Activated CD4-positive, alpha-beta T cell treated with anti-CD3 and anti-CD28 coated beads for 1 hour (primary cell): ENCODE measurements around the gene CMTM6.
"Not testable (repeated sequence)": the region's sequence is repeated elsewhere in the genome, so short reads cannot be mapped to it uniquely, and the experiment has no call there.

ENCODE experiments used
- DNase-seq: peaks from one replicate; pipeline ENCODE4 v3.0.0-alpha.2; 2020

The CMTM6 gene

DNA sequence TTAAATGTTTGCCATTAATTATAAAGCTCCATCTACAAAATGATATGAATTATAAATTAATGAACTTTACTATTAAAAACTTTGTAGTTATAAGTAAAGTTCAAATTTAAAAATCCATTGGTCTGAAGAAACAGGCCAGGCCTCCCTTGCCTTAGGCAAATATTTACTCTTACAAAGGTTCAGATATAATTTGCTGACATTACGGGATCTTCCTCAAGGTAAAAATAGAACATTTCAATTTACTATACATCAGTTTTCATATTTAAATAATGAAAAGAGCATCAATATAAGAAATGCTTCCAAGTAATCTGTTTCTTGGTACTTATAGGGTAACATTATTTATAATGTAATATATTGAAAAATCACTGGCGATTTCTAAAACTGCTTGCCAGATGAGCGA is 3.7 kb downstream of the CMTM6 start:
- DNase-seq = no peak

- DNase-seq = no peak
These were observed 4.4 kb downstream of the CMTM6 start for GRCh38 chr3:32498252-32498651.

- DNase-seq = no peak
These were observed 7.0 kb downstream of the CMTM6 start for GRCh38 chr3:32495609-32496008.

DNA sequence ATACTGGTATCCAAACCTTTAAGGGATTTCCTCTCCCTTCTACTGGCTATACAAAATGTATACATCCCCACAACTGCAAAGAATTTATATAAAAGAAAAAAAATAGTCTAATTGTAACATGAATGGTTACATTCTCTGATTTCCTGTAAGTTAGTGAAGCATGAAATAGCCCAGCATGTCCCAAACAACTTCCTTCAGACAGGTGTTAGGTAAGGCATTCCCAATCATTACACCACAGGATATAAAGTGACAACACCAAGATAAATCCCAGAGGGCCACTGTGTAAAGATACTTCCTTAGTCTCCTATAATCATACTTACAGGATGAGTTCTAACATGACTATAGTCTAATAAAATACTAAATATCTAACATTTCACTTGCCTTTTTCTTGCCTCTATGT is 7.6 kb downstream of the CMTM6 start:
- no peak for DNase-seq

- DNase-seq = no peak
These were observed 8.9 kb downstream of the CMTM6 start for GRCh38 chr3:32493437-32494414.

- DNase-seq = no peak
These were observed 9.8 kb downstream of the CMTM6 start for GRCh38 chr3:32492684-32493436.

GRCh38 chr3:32488474-32489008 is 14.1 kb downstream of the CMTM6 start:
- no peak for DNase-seq

DNA sequence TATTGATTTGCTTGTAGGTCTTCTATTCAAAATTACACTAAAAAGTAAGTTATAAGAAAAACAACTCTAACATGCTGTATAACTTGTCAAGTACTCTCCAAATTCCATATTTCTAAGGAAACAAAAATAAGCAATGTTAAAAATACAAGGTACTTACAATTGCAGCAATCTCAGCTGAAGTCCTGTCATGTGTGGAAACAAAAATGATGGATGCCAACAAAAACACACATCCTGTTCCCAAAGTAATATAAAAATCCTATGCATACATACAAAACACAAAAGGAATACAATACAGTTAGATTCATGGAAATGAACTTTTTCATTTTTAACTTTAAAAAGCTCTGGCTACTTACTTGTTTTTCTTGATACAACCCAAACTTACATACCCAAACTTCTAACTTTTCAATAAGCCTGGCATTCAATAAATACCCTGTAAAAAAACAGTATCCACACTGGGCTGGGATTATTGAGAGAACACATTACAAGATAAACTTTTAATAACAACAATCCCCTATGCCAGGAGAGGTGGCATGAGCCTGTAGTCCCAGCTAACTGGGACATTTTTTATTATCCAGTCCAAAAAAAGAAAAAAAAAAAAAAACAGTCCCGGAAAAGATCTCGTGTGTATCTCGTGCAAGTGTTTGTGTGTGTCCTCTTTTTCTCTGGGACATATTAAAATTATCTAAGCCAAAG is 14.7 kb downstream of the CMTM6 start:
- no peak for DNase-seq

DNA sequence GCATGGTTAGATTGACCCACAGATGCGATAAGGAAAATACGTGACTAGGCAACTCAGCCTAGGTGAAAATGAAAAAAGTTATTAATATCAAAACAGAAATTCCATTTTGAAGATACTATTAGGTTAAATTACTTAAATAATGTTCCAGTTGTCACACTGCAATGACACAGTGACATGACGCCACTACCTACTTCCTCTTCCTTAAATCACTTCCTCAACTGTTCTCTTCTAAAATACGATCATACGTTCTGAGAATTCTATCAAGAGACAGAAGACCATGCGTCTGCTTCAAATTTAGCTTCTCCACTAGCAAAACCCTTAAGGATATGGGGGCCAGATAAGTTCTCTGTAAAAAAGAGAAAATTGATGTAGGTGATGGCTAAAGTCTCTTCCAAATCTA is 18.2 kb downstream of the CMTM6 start:
- DNase-seq = no peak

- DNase-seq = no peak
These were observed 18.9 kb downstream of the CMTM6 start for GRCh38 chr3:32483772-32484171.

GRCh38 chr3:32482693-32483092 is 20.0 kb downstream of the CMTM6 start:
- no peak for DNase-seq

- DNase-seq = no peak
These were observed 20.6 kb downstream of the CMTM6 start for GRCh38 chr3:32481791-32482631.

GRCh38 chr3:32480604-32481003 is 22.0 kb downstream of the CMTM6 start:
- no peak for DNase-seq

DNA sequence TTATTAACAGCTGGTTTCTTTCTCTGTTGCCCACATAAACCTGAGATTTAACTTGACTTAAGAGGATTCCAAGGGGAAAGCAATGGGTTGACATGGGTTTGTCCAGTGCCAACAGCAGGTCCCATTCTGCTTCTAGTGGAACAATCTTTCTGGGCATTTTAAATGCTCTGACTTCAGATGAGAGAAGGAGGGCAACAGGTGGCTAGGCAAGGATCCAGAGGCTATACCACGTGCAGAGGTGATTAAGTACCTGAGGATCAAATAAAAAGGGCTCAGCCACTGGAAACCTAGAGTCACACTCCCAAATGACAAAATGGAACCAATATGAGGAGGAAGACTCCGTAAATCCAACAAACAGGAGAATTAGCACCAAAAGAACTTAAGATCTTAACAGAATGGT is 28.5 kb downstream of the CMTM6 start:
- DNase-seq = no peak

DNA sequence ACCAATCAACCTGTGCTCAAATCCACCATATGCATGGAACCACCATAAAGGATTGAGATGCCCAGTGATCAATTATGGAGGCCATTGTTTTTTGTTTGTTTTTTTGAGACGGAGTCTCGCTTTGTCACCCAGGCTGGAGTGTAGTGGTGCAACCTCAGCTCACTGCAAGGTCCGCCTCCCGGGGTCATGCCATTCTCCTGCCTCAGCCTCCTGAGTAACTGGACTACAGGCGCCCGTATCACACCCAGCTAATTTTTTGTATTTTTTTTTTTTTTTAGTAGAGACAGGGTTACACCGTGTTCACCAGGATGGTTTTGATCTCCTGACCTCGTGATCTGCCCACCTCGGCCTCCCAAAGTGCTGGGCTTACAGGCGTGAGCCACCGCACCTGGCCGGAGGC is 30.5 kb downstream of the CMTM6 start:
- not testable (repeated sequence) for DNase-seq

- no peak for DNase-seq
These were observed 31.4 kb downstream of the CMTM6 start for GRCh38 chr3:32471246-32471645.

DNA sequence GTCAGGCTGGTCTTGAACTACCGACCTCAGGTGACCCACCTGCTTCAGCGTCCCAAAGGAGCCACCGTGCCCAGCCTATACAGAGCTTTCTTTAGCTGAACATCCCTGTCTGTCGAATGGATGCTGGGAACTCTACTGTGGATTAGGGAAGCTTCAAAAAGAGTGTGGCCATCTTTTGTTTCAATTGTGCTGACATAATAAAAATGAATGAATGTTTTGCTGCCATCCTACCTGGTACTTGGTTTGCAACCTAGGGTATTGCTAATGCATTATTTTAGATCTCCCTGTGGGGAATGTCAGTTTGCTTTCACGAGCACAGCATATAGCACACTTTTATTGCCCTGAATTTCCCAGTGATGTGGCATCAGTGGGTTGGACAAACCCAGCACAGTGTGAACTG is 32.3 kb downstream of the CMTM6 start:
- no peak for DNase-seq

DNA sequence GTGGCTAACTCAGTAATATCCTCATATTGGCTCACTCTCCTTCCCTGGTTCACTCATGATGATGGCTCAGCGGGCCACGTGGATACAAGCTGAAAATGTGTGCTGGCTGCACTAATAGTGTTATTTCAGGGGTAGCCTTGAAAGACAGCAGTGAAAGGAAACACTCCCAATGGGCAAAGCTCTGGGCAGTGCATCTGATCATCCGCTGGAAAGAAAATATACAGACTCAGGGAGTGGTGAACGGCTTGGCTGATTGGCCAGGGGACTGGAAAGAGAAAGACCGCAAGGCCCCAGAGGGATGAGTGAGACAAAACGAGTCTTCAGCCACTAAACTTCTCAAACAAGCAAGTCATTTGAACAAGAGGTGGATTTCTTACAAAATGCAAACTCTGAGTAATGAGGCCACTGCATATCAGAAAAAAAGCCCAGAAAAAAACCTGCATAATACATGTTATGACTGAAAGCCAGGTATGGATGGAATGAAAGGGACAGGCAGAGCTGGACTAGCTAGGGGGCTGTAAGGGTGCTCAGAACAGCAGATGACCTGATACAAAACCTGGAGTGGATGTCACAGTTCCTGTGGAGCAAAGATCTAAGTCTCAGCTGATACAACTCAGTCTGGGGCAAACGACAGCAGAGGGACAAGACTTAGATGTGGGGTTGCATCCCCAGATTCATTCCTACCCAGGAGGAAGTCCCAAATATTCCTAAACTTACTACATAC is 33.3 kb downstream of the CMTM6 start:
- no peak for DNase-seq

- DNase-seq = peak; percentile 67
These were observed 35.1 kb downstream of the CMTM6 start for GRCh38 chr3:32467333-32468070.

DNA sequence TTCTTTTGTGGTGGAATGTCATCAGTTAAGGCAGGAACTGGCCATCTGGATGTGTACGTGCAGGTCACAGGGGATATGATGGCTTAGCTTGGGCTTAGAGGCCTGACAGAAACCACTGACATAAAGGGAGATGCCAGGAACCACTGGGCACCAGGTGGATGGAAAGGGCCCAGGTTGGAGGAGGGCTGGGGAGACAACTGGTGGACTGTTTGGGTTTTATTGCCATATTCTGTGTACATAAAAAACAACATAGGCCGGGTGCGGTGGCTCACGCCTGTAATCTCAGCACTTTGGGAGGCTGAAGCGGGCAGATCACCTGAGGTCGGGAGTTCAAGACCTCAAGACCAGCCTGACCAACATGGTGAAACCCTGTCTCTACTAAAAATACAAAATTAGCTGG is 35.8 kb downstream of the CMTM6 start:
- DNase-seq = not testable (repeated sequence)

DNA sequence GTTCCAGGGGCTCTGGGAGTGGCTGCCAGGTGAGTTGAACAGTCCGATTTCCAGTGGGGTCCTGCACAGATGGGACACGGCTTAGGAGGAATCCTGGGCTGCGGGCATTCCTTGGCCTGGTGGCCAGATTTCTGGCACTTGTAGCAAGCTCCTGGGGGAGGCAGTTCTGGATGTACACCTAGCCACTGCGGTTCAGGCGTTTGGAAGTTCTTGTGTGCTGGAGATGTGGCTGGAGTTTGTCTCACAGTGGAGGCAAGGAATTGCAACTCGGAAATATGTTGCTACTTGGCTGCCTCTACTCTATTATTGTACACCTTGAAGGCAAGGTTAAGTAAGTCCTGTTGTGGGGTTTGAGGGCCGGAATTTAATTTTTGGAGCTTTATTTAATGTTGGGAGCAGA is 37.9 kb downstream of the CMTM6 start:
- not testable (repeated sequence) for DNase-seq
